ENCODE measurements around the gene SYNRG.

- no peak for TF ChIP-seq POLR2A (IDR thresholded peaks at IDR 0.05; ENCODE audit: extremely low read depth, insufficient read length)
- TF ChIP-seq, protein P1, sequence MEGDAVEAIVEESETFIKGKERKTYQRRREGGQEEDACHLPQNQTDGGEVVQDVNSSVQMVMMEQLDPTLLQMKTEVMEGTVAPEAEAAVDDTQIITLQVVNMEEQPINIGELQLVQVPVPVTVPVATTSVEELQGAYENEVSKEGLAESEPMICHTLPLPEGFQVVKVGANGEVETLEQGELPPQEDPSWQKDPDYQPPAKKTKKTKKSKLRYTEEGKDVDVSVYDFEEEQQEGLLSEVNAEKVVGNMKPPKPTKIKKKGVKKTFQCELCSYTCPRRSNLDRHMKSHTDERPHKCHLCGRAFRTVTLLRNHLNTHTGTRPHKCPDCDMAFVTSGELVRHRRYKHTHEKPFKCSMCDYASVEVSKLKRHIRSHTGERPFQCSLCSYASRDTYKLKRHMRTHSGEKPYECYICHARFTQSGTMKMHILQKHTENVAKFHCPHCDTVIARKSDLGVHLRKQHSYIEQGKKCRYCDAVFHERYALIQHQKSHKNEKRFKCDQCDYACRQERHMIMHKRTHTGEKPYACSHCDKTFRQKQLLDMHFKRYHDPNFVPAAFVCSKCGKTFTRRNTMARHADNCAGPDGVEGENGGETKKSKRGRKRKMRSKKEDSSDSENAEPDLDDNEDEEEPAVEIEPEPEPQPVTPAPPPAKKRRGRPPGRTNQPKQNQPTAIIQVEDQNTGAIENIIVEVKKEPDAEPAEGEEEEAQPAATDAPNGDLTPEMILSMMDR (IDR thresholded peaks at IDR 0.05; ENCODE audit: low read depth, low read length) = no peak
- no peak for TF ChIP-seq MYC (IDR thresholded peaks at IDR 0.05; ENCODE audit: low read depth, low read length)
- TF ChIP-seq, protein P2, sequence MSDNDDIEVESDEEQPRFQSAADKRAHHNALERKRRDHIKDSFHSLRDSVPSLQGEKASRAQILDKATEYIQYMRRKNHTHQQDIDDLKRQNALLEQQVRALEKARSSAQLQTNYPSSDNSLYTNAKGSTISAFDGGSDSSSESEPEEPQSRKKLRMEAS (IDR thresholded peaks at IDR 0.05; ENCODE audit: low read depth, low read length) = no peak
Observed at GRCh38 chr17:37492167-37492566, 117.1 kb downstream of the SYNRG start.

All from NB4 (cell line).